GM19193 (cell line): ENCODE results near the gene TLE3.

ENCODE experiments used
- POLR2A ChIP-seq: IDR thresholded peaks from 4 replicates; pipeline ENCODE4 v1.6.1; 2011; ENCODE audit not compliant: insufficient read depth, insufficient read length; ENCODE audit errors: extremely low read depth

The TLE3 gene

DNA sequence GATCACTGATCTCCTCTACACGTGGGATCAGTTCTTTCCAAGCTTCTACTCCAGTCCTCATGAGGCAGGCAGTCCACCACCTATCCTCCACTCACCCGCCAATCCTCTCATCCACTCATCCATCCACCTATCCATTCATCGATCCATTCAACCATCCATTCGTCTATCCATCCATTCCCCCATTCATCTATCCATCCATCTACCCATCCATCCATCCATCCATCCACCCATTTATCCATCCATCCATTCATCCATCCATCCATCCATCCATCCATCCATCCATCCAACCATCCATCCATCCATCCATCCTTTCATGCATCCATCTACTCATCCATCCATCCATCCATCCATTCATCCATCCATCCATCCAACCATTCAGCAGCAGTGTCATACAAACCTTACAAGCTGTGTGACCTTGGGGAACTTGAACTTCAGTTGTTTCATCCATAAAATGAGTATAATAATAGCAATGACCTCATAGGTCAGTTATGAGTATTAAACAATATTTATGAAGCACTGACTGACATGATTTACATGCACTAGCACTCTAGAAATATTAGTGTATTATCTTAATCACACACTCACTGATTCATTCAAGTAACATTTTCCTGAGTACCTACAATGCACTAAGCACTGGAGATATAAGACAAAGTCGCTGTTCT, 55.0 kb downstream of the TLE3 start:
- no peak for TF ChIP-seq POLR2A

DNA sequence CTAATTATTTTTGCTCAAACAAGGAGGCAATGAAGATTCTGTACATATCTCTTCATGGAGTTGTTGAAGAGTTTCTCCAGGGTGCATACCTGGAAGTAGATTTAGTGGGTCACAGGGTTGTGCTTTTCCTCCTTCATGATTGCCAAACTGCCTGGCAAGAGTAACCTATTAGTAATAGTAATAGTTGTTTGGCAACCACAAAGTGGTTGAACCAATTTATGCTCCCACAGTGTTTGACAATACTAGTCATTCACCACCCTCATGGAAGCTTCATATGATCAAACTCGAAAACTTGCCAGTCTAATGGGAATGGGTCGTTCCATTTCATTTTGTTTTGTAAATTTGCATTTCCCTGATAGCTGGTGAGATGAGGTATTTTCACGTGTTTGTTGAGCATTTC, 57.8 kb downstream of the TLE3 start:
- no peak for TF ChIP-seq POLR2A

DNA sequence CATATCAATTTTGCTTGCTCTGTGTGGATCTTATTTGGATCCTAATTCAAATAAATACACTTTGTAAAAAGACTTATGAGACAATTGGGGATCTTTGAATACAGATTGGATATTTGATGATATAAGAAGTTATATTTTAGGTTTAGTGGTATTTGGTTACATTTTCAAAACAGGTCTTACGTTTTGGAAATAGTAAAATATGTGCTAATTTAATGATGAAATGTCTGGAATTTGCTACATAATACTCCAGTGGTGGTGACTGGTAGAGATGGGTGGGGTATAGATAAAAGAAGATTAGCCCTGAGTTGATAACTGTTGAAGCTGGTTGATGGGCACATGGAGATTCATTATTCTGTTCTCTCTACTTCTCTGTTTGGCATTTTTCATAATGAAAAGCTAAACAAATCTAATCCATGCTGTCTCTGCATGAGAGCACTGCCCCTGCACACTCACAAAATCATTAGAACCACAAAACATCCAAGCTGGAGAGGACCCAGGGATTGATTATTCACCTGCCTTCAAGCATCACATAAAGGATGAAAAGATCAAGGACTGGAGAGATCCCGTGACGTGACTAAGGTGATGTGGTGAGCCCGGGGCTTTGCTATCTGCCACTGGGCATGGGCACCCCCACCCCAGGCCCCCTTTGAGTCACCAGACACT, 58.9 kb downstream of the TLE3 start:
- TF ChIP-seq POLR2A = no peak

DNA sequence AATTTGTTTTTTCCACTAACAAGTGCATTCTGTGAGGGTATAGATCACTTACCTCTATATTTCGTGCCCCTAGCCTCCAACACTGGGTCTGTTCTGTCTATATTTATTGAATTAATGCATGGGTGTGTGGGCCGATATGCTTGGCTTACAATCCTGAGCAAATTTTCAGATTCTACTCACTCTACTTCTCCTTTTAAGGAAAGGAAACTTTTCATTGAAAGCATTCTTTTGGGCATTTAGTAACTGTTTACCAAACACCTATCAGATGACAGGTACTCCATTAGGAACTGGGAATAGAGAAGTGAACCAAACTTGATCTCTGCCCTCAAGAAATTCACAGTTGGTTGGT, 60.5 kb downstream of the TLE3 start:
- TF ChIP-seq POLR2A = no peak

DNA sequence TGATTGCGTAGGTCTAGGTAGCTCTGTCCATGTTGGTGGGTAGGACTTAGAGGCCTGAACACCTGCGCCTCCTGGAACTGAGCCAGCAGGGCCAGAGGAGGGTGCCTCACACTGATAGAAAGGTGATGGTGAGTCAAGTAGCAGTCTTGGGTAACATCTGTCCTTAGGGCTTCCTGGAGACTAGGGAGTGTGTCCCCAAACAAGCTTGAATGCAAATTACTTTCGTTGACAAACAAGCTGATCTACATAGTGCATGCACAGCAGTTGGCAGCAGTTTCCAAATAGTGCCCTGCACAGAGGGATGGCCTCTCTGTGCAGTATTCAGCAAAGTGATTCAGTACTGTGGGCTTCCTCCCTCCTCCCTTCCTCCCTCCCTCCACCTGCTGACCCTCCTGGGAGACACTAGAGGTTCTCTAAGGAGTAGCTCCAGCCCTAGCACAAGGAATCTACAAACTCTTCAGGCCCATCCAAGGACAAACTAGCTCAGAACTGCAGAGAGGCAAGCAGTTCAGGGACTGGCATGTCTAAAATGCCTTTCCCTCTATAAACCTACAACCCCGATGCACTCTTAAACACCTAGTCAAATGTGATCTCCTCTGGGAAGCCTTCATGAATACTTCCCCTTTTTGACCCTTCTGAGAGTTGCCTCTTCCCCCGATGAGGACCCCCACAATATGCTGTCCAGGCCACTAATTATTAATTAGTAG, 61.0 kb downstream of the TLE3 start:
- TF ChIP-seq POLR2A = peak; percentile 55

DNA sequence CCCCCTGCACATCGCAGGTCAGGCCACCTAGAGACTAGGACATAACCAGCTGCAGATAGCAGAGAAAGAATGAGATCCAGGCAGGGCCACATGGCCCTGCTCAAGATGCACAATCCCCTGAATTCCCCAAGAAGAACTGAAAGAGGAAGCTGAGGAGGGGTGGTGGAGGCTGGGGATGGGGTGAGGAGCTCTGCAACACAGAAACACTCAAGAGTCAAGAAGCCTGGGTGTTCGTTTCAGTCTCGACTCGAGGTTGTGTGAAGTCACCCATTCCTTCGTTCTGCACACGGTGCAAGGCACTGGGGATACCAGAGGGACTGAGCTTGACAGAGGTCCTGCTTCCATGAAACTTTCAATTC, 62.0 kb downstream of the TLE3 start:
- TF ChIP-seq POLR2A = peak; percentile 63

DNA sequence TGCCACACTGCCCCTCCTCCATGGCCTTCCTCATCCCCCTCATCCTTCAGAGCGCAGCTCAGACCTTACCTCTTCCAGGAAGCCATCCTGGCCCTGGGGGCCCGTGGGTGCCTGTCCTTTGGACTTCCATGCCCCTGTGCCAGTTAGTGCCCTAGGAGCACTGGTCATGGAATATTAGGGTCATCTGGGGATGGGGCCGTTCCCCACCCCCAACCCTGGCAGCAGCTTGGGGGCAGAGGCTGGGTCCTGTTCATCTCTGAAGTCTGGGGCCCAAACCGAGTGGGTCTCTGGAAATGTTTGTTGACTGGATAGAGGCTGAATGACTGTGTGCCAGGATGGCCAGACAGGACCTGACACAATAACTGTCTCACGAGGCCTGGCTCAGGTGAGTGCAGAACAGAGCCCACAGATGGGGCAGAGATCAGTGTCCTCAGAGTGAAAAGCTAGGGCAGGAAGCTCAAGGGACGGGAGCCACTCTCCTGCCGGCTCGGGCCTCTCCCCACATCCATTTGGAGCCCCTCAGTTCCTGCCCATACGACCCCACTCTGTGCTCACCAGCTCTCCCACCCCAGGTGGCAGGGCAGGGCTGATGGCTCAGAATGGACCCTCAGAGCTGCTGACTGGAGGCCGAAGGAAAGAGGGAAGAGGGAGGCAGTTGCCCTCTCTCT, 62.5 kb downstream of the TLE3 start:
- TF ChIP-seq POLR2A = no peak

DNA sequence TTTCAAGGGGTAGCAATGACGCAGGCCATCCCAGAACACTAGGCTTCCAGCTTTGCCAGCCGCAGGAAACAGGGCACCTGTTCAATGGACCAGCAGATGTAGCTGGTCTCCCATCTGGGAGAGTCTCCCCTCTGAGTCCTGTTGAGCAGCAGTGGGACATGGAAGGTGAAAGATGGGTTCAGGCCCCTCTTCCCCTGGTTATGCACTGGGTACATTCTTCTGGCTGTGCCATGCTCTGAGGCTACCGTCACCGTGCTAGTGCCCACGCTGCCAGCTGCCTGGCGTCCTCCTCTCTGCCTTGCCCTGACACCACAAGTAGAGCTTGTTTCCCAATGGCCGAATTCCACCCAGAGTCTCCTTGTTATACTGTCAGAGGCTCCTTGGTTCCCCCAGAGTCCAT, 63.1 kb downstream of the TLE3 start:
- TF ChIP-seq POLR2A = no peak

DNA sequence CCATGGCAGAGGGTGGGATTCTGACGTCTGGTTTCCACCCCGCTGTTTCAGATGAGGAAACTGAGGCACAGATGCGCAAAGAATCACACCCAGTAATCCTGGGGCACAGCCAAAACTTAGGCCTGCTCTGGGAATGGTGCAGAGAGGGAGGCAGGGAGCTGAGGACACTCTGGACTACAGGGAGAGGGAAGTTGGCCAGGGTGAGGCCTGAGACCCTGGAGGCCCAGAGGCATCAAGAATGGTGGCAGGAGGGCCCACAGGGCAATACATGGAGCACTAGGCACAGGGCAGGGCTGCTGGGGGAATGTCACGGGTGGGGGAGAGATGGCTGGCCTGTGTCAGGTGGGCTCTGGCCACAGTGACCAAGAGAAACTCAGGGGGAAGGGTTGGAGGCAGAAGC, 63.6 kb downstream of the TLE3 start:
- no peak for TF ChIP-seq POLR2A

DNA sequence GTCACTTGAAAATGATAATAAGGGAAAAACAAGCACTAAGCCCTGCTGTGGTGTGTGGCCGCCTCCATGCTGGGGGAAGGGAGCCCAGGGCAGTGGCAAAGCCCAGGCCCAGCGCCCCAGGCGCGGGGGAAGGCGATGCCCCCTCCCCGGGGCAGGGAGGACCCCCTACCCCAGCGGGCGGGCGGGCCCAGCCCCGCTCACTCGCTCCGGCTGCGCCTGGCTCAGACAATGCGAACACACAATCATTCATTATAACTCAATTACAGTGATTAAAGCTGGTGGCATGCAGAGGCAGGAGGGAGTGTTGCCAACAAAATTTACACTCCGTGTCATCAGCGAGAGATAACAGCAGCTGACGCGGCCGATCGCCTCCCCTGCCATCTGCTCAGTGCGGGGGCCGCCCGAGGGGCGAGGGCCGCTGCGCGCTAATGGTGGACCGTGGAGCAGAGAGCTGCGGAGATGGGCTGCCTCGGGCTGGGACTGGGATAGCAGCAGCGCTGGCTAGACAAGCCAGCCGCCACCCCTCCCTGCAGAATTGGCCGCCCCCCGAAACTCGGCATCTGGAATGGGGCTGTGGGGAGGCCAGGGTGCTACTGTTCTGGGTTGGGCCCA, 64.1 kb downstream of the TLE3 start:
- no peak for TF ChIP-seq POLR2A

DNA sequence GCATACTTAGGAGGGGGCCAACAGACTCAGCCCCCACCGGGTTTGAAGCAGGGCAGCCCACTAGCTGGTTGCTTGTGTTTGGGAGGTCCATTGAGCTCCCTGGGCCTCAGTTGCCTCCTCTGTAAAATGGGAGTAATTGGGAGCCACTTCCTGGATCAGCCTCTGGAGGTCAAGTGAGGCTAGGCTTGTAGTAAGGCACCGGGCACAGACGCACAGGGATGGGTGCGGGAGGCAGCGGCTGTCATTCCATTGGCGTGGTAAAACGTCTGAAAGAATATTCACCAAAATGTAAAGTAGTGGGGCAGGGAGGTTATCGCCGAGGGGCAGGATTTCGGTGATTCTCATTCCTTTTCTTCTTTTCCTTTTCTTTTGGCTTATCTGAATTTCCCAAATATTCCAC, 64.6 kb downstream of the TLE3 start:
- no peak for TF ChIP-seq POLR2A

DNA sequence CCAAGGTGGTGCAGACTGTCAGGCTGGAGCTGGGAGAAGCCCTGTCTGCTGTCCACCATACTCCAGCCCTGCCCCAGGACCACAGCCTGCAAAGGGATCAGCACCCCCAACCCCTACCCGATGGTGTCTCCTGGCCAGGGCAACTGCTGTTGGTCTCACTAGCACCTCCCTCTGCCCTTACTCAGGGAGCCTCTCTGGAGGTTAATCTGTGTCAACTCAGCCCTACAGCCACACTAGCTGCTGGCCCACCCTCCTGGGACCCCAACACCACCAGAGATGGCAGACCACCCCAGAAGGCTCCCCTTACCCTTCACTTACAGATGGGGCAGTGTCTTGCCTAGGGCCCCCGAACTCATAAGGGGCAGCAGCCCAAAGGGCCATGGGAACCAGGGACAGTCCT, 65.2 kb downstream of the TLE3 start:
- TF ChIP-seq POLR2A = no peak

DNA sequence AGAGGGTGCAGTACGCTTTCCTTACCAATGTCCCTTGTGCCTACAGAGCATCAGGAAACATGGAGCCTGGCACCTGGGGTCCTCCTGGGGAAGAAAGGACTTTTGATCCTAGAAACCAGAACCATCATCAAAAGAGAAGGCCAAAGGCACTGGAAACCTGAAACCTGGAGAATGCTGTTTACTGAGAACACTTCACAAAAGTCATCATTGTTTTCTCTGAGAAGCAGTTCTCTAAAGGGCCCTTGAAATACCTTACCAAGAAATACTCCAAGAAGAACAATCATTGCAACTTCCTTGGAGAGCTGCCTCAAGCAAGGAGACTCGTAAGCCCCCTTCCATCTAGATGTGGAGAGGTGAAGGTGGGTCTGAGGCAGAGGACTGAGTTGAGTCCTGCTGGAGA, 66.0 kb downstream of the TLE3 start:
- no peak for TF ChIP-seq POLR2A

DNA sequence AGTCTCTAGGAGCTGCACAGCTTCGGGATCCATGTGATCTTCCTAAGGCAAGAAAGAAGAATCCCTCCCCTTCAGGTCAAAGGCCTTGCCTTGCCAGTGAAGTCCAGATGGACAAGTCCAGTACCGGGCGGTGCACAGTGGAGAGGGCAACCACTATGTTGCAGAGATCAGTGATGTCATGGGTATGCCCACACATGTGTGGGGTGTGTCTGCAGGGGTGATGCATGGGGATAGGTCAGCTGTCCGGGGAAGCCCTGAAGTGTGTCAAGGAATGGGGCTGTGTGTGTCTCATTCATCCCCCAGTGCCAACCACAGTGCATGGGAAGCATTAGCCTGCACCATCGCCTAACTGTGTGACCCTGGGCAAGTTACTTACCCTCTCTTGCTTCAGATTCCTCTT, 66.5 kb downstream of the TLE3 start:
- no peak for TF ChIP-seq POLR2A

DNA sequence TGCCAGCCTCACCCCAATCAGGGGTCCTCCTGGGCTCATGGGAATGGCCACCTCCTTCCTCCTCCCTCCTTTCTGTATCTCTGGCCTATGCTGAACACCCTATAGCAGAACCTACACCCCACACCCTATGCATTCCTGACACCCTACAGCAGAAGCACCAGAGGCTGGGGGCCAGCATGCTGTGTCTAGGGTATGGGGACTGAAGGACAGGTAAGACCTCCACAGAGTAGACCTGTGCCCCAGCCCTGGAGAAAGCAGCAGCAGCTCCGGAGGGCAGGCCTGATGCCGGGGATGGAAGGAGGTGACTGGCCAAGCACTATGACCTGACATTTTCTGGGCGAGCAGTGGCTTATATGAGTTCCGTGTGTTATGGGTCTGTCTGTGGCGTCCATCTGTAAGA, 66.9 kb downstream of the TLE3 start:
- TF ChIP-seq POLR2A = no peak
